Measurements from ENCODE around the gene KIF26A.

GRCh38 chr14:104135904-104136471, 2.4 kb upstream of the KIF26A start:
- TF ChIP-seq CTCF (conservative IDR thresholded peaks at IDR 0.05) (no peak), ZFX (IDR thresholded peaks at IDR 0.05) (no peak)
